Measurements from ENCODE around the gene UNC5B. TPM values are rescaled to one million over a fixed set of nuclear protein-coding genes. Genes with fewer than 3 reads are reported as not detected.

Gene UNC5B
- polyA plus RNA-seq, 3 donors: 0.04 to 0.72 TPM; not detected in 1

DNA sequence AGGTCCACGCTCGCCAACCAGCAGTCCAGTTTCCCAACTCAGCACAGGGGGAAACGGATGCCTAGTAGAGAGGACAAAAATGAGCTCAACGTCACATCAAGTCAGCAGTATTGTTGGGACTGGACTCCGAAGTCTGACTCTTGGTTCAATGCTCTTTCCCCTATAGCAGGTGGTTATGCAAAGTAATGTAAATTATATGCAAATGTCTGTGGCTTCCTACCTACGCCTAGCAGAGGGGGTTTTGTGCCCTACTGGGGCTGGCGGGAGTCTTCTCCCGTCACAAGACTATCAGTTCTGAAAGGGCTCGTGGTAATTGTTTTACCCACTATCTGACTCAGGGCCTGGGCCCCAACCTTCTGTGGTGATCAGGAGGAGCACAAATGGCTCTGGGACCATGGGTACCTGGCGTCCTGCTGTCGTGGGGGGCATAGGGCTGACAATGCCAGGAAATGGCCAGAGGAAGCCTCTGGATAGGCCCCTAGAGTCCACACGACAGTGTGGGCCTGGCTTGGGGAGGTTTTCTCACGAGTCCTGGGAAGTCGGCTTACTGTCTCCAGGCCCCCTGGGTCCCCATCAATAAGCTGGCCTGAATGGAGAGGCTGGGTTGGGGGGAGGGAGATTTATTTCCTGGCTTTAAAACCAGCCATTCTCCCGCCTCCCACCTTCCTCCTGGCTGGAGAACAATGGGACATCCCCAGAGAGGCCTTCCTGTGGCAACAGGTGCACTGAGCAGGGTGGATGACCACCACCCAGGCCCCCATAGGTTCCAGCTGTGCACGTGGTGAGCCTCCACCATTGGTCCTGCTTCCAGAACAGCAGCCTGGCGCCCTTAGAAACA is 41.8 kb downstream of the UNC5B start:
- Mint-ChIP-seq H3K9me3 (no peaks in the 10 kb centered on the region), H3K4me1 (no peaks in the 10 kb centered on the region), H3K4me3 (no peak overlapping the region), H3K27ac (no peak overlapping the region), H3K27me3 (ENCODE audit: low read depth in 3 of 3) (peaks cover 1 to 9% (median 2%) of the 10 kb centered on the region in 3 donors), H3K36me3 (no peaks in the 10 kb centered on the region)
- no peak for DNase-seq
- H3K79me2 ChIP-seq (ENCODE audit: insufficient read depth, low read length): no peaks in the 10 kb centered on the region
- no peaks in the 10 kb centered on the region for H4K20me1 ChIP-seq (ENCODE audit: insufficient read depth, low read length)
- no peaks in the 10 kb centered on the region for H3K36me3 ChIP-seq (replicated peaks in 1 of 2; ENCODE audit: control insufficient read depth in 1 of 2, insufficient read depth in 2 of 2, low read length in 2 of 2)
- TF ChIP-seq, protein P1, sequence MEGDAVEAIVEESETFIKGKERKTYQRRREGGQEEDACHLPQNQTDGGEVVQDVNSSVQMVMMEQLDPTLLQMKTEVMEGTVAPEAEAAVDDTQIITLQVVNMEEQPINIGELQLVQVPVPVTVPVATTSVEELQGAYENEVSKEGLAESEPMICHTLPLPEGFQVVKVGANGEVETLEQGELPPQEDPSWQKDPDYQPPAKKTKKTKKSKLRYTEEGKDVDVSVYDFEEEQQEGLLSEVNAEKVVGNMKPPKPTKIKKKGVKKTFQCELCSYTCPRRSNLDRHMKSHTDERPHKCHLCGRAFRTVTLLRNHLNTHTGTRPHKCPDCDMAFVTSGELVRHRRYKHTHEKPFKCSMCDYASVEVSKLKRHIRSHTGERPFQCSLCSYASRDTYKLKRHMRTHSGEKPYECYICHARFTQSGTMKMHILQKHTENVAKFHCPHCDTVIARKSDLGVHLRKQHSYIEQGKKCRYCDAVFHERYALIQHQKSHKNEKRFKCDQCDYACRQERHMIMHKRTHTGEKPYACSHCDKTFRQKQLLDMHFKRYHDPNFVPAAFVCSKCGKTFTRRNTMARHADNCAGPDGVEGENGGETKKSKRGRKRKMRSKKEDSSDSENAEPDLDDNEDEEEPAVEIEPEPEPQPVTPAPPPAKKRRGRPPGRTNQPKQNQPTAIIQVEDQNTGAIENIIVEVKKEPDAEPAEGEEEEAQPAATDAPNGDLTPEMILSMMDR (IDR thresholded peaks at IDR 0.05): no peak
- no peaks in the 10 kb centered on the region for H3K9me3 ChIP-seq (replicated peaks in 1 of 2; ENCODE audit: control insufficient read depth in 1 of 2, insufficient read depth in 1 of 2, low read length in 2 of 2)
- H3K4me3 ChIP-seq (replicated peaks in 1 of 3; ENCODE audit: low read depth in 2 of 3, low read length in 3 of 3): no peak overlapping the region
- no peak overlapping the region for H2AFZ ChIP-seq (ENCODE audit: insufficient read depth, low read depth, low read length, poor library complexity, severe bottlenecking)
- no peak overlapping the region for H3K27ac ChIP-seq (ENCODE audit: low read depth in 1 of 2, low read length in 2 of 2)
- WGBS (ENCODE audit: insufficient coverage): 92% methylated on average over 11 of the region's 17 CpGs
- intact Hi-C loops (cut with micrococcal nuclease): no loop called here
- no peaks in the 10 kb centered on the region for H3K27me3 ChIP-seq (ENCODE audit: control insufficient read depth in 2 of 2, insufficient read depth in 2 of 2, low read length in 2 of 2)
- H3K4me1 ChIP-seq (ENCODE audit: control insufficient read depth in 1 of 2, insufficient read depth in 2 of 2, low read length in 2 of 2): no peaks in the 10 kb centered on the region
- no peak overlapping the region for H3K4me2 ChIP-seq (replicated peaks; ENCODE audit: extremely low read depth, low read length, poor library complexity, severe bottlenecking)
- H3K9ac ChIP-seq (ENCODE audit: insufficient read depth, low read length, poor library complexity, severe bottlenecking): no peak overlapping the region

GRCh38 chr10:71254834-71255549 is 42.6 kb downstream of the UNC5B start:
- TF ChIP-seq, protein P1 (IDR thresholded peaks at IDR 0.05): no peak
- H3K27ac ChIP-seq (ENCODE audit: low read depth in 1 of 2, low read length in 2 of 2): no peak overlapping the region
- H3K4me1 ChIP-seq (ENCODE audit: control insufficient read depth in 1 of 2, insufficient read depth in 2 of 2, low read length in 2 of 2): no peaks in the 10 kb centered on the region
- Mint-ChIP-seq H3K27ac (no peak overlapping the region), H3K36me3 (no peaks in the 10 kb centered on the region), H3K27me3 (ENCODE audit: low read depth in 3 of 3) (peaks cover 1 to 9% (median 2%) of the 10 kb centered on the region in 3 donors), H3K9me3 (no peaks in the 10 kb centered on the region), H3K4me3 (no peak overlapping the region), H3K4me1 (no peaks in the 10 kb centered on the region)
- 100% methylated on average over 3 of the region's 9 CpGs for WGBS (ENCODE audit: insufficient coverage)
- H3K36me3 ChIP-seq (replicated peaks in 1 of 2; ENCODE audit: control insufficient read depth in 1 of 2, insufficient read depth in 2 of 2, low read length in 2 of 2): no peaks in the 10 kb centered on the region
- no peaks in the 10 kb centered on the region for H3K79me2 ChIP-seq (ENCODE audit: insufficient read depth, low read length)
- H2AFZ ChIP-seq (ENCODE audit: insufficient read depth, low read depth, low read length, poor library complexity, severe bottlenecking): no peak overlapping the region
- H3K4me3 ChIP-seq (replicated peaks in 1 of 3; ENCODE audit: low read depth in 2 of 3, low read length in 3 of 3): no peak overlapping the region
- no peak for DNase-seq
- intact Hi-C loops (cut with micrococcal nuclease): no loop called here
- no peaks in the 10 kb centered on the region for H4K20me1 ChIP-seq (ENCODE audit: insufficient read depth, low read length)
- H3K4me2 ChIP-seq (replicated peaks; ENCODE audit: extremely low read depth, low read length, poor library complexity, severe bottlenecking): no peak overlapping the region
- no peaks in the 10 kb centered on the region for H3K27me3 ChIP-seq (ENCODE audit: control insufficient read depth in 2 of 2, insufficient read depth in 2 of 2, low read length in 2 of 2)
- H3K9ac ChIP-seq (ENCODE audit: insufficient read depth, low read length, poor library complexity, severe bottlenecking): no peak overlapping the region
- no peaks in the 10 kb centered on the region for H3K9me3 ChIP-seq (replicated peaks in 1 of 2; ENCODE audit: control insufficient read depth in 1 of 2, insufficient read depth in 1 of 2, low read length in 2 of 2)

All from CD14-positive monocyte (primary cell).